ENCODE results near the gene DPF3. TPM values are rescaled to one million over a fixed set of nuclear protein-coding genes. Genes with fewer than 3 reads are reported as not detected.

Gene DPF3
- total RNA-seq, 1 donor from 2014 or later: 3.0 TPM

- Mint-ChIP-seq H3K4me1 (ENCODE audit: unreplicated experiment) (no peaks in the 10 kb centered on the region), H3K36me3 (ENCODE audit: low read depth, unreplicated experiment) (no peaks in the 10 kb centered on the region), H3K4me3 (ENCODE audit: unreplicated experiment) (no peak overlapping the region), H3K9me3 (ENCODE audit: unreplicated experiment) (no peaks in the 10 kb centered on the region), H3K27me3 (ENCODE audit: unreplicated experiment) (peaks cover 2% of the 10 kb centered on the region), H3K27ac (ENCODE audit: unreplicated experiment) (no peak overlapping the region)
- DNase-seq (ENCODE audit: low spot score): no peak
- no peak for TF ChIP-seq CTCF (IDR thresholded peaks at IDR 0.05; ENCODE audit: unreplicated experiment)
These were observed 317.6 kb downstream of the DPF3 start for GRCh38 chr14:72576258-72576657.

GRCh38 chr14:72574715-72575114, 319.2 kb downstream of the DPF3 start:
- DNase-seq (ENCODE audit: low spot score): no peak
- H3K27ac Mint-ChIP-seq (ENCODE audit: unreplicated experiment): no peak overlapping the region
- no peak overlapping the region for H3K4me3 Mint-ChIP-seq (ENCODE audit: unreplicated experiment)
- no peaks in the 10 kb centered on the region for H3K36me3 Mint-ChIP-seq (ENCODE audit: low read depth, unreplicated experiment)
- H3K9me3 Mint-ChIP-seq (ENCODE audit: unreplicated experiment): no peaks in the 10 kb centered on the region
- no peaks in the 10 kb centered on the region for H3K4me1 Mint-ChIP-seq (ENCODE audit: unreplicated experiment)
- peaks cover 2% of the 10 kb centered on the region for H3K27me3 Mint-ChIP-seq (ENCODE audit: unreplicated experiment)
- no peak for TF ChIP-seq CTCF (IDR thresholded peaks at IDR 0.05; ENCODE audit: unreplicated experiment)

GRCh38 chr14:72573725-72574417, 320.0 kb downstream of the DPF3 start:
- no peak for DNase-seq (ENCODE audit: low spot score)
- Mint-ChIP-seq H3K36me3 (ENCODE audit: low read depth, unreplicated experiment) (no peaks in the 10 kb centered on the region), H3K4me1 (ENCODE audit: unreplicated experiment) (no peaks in the 10 kb centered on the region), H3K27ac (ENCODE audit: unreplicated experiment) (no peak overlapping the region), H3K27me3 (ENCODE audit: unreplicated experiment) (peaks cover 1% of the 10 kb centered on the region), H3K9me3 (ENCODE audit: unreplicated experiment) (no peaks in the 10 kb centered on the region), H3K4me3 (ENCODE audit: unreplicated experiment) (no peak overlapping the region)
- TF ChIP-seq CTCF (IDR thresholded peaks at IDR 0.05; ENCODE audit: unreplicated experiment): no peak

Other genes with a start within 250 kb of the DPF3 start
- 7.7 TPM for gene DCAF4, start 32.4 kb upstream of the DPF3 start, total RNA-seq (ENCODE audit: unreplicated experiment)
- gene ZFYVE1, start 133.0 kb upstream of the DPF3 start, total RNA-seq (ENCODE audit: unreplicated experiment): 50.6 TPM
- 110 TPM for gene RBM25, start 164.4 kb upstream of the DPF3 start, total RNA-seq (ENCODE audit: unreplicated experiment)
- gene PSEN1, start 242.4 kb upstream of the DPF3 start, total RNA-seq (ENCODE audit: unreplicated experiment): 75.3 TPM

Measured in endothelial cell (in vitro differentiated cells).